Activated CD4-positive, alpha-beta T cell treated with anti-CD3 and anti-CD28 coated beads for 24 hours (primary cell): Measurements from ENCODE around the gene CFAP58.

Experiments used
- DNase-seq, 2 donors: peaks; one replicate each; pipeline ENCODE4 v3.0.0-alpha.2; 2020; ENCODE audit warnings: low read depth in 2 of 2

The CFAP58 gene, protein sequence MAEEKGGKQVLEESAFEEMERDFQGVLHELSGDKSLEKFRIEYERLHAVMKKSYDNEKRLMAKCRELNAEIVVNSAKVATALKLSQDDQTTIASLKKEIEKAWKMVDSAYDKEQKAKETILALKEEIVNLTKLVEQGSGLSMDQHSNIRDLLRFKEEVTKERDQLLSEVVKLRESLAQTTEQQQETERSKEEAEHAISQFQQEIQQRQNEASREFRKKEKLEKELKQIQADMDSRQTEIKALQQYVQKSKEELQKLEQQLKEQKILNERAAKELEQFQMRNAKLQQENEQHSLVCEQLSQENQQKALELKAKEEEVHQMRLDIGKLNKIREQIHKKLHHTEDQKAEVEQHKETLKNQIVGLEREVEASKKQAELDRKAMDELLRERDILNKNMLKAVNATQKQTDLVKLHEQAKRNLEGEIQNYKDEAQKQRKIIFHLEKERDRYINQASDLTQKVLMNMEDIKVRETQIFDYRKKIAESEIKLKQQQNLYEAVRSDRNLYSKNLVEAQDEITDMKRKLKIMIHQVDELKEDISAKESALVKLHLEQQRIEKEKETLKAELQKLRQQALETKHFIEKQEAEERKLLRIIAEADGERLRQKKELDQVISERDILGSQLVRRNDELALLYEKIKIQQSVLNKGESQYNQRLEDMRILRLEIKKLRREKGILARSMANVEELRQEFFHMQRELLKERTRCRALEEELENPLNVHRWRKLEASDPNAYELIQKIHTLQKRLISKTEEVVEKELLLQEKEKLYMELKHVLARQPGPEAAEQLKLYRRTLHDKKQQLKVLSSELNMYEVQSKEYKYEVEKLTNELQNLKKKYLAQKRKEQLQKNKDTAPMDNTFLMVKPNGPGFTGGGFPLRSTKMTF

DNA sequence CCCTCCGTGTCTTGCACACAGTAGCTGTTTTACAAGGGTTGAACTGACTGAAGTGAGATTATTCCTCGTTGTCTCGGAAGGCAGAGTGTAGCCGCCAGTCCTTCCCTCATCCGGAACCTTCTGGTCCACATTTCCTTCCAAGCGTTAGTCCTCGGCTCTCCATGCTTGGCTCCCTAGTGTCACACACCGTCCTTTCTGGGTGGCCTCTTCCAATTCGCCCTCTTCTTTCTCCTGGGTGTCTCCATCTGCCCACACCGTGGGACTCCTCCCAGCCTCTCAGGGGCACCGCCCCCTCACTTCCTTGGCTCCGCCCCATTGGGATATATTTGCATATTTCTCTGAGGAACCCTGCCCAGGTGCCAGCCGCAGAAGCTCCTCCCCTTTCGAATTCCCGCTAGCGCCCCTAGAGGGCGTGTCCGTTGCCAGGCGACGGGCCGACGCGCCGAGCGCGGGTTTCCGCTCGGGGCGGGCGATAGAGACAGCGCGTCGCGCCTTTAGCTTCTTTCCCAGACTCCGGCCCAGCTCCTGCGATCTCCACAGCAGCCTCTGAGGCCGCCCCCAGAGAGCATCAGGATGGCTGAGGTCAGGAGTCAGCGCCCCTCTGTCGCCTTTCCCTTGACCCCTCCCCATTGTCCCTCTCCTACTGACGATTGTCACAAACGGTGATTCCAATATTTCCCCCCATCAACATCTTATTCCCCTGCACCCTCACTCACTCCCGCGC is at the start of gene CFAP58:
TSS of gene CFAP58 (plus strand) at position 509 of the 724 bp plus-strand sequence. CDS start at position 574, 65 bp downstream.
- peak; percentile 84 to 86 for DNase-seq

GRCh38 chr10:104304356-104304745 is 49.3 kb upstream of the CFAP58 start:
- DNase-seq, result no peak

DNA sequence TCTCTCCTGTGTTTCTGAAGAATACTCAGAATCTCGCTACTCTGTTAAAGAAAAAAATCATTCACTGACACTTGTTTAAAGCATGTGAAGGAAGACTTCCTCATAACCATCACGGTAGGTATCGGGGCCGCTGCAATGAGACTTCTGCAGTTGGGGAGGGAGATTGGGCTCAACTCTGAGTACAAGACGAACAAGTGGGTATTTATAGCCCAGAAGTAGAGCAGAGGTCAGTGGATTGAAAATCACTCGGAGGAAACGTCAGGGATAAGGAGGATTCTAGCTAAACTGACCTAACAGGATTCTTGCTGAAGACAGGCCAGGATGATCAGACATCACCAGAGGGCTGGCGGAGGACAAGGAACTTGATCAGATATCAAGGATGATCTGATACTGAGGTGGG is 48.7 kb upstream of the CFAP58 start:
- no peak for DNase-seq

GRCh38 chr10:104306897-104307296 is 46.7 kb upstream of the CFAP58 start:
- DNase-seq, result no peak

DNA sequence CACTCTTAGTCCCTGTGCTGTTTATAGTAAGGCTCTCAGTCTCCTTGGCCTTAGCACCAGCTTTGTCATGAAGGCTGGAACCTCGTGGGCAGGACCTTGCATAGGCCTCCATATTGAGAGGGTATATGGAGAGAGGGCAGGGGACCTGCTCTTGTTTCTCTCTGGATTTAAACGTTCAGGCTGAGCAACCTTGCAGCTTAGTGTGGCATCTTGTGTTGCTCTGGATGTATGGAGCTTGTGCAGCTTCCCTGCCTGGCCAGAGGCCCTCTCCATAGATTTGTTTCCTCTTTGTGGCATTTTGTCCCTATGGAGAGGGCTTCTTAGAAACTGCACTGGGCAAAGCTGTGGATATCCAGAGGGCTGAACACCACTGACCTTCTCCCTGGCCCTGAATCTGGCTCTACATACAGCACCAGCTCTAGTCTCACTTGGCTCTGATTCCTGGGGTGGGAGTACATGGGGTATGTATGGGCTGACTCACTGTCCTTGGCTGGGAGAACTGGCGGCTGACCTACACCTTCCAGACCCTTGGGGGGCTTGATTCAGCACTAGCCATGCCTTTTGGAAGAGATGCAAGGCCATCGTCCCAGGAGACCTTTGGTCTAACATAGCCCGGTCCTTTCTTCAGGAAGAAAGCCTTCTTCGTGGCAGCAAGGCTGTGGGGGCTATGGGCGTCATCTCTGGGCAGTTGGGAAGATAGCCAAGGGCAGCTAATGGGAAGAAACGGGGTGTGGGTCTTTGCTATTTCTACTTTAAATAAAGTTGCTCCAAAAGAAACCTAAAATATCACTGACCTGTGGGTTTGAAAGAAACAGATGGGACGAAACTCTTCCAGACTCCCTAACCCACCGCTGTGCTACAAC is 45.8 kb upstream of the CFAP58 start:
- no peak for DNase-seq

DNA sequence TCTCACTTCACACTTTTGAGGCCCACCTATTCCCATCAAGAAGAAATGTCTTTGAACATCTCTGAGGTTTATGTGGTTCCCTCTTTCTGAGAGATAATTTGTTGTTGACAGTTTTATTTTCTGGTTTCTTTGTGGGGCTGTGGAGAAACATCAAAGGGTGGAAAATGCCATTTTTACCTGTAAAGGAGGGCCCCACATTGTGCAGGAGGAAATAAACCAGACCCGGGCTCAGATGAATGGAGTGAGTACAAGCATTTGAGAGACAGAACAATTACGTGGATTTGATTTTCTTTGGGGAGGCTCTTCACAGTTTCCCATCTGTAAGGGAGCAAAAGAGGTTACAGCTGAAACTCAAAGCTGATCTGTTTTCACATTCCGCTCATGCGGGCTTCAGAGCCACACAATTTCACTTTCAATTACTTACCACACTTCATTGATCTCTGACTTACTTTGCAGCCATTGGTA is 45.2 kb upstream of the CFAP58 start:
- DNase-seq, result peak in 1 of 2 donors; percentile 18

GRCh38 chr10:104309980-104310978 is 43.4 kb upstream of the CFAP58 start:
- no peak for DNase-seq

DNA sequence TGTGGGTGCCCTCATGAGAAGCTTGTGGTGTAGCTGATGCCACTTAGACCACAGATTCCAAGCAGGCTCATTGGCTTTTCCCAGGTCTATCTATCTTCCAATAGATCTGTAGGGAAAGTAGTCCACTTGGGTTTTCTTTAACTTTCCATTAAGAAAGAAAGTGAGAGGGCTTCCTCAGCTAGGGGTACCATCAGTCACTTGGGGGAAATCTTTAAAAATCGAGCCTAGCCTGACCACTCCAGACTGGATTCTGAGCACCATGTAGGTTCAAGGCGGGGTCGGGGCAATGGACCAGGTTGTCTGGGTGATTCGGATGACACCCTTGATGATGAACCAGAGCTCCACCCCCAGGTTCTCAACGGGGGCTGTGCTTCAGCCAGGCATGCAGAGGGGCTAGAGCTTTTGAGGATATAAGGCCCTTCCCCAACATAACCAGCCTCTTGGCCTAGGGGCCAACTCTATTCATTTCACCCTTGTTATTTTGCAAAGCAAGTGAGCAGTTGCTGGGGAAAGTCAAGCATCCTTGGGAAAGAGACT is 42.4 kb upstream of the CFAP58 start:
- DNase-seq, result no peak

DNA sequence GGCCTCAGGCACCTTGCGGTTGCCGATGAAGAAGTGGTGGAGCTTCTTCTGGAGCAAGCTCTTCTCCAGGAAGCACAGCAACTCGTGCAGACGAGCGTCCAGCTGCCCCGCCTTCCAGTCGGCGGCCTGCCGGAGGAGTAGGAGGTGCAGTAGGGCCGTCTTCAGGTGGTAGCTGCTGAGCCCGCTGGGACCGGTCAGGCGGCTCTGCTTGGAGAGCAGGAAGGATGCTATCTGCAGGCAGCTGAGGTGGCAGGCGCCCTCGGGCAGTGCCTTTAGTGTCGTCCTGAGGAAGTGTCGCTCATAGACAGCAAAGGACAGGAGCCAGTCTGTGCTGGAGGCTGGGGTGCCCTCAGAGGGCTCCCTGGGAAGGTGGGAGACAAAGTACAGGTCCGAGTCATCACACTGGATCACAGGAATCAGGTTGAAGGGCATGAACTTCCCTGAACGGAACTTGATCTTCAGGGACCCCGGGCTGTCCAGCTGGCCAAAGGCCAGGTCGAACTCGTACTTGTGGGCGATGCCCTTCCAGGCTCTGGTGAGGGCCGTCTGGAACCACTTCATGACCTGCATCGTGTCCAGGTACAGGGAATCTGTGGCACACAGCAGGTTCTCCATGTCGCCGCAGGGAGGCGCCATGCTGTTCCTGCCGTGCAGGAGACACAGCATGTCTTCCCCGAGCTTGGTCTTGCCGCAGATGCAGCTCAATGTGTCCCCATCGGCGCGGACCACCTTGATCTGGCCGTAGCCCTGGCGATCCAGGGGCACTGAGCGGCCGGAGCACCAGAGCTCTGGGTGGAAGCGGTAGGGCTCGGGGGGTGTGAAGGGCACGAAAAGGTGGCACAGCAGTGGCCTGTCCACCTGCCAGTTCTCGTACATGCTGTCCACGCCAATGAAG is 38.8 kb upstream of the CFAP58 start:
- no peak for DNase-seq

GRCh38 chr10:104315486-104315921 is 38.1 kb upstream of the CFAP58 start:
- DNase-seq, result no peak

GRCh38 chr10:104316321-104317099 is 37.1 kb upstream of the CFAP58 start:
- no peak for DNase-seq

GRCh38 chr10:104317269-104317710 is 36.3 kb upstream of the CFAP58 start:
- DNase-seq, result no peak

DNA sequence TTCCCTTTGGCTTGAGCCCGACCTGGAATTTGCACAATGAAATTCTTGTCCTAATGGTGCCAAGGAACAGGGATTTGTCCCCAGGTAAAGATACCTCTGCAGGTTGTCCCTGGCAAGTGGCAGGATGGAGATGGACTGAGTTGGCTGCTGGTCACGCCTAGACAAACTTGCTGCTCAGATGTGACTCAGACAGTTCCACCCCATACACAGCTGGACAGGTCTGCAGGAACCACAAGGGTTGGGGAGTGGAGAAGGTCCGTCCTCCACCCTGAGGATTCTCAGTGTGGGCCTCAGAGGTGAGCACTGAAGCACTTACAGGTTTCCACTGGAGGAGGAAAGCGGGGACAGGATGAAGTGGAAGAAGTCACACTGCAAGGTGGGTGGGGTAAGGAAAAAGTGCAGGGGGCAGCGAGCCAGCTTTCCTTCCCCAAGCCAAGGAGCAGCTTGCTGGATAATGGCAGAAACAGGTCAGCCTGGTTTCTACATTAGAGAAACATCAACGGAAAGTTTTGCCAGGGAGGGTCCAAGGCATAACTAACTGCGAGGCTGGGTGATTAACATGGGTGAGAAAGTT is 35.8 kb upstream of the CFAP58 start:
- no peak for DNase-seq

DNA sequence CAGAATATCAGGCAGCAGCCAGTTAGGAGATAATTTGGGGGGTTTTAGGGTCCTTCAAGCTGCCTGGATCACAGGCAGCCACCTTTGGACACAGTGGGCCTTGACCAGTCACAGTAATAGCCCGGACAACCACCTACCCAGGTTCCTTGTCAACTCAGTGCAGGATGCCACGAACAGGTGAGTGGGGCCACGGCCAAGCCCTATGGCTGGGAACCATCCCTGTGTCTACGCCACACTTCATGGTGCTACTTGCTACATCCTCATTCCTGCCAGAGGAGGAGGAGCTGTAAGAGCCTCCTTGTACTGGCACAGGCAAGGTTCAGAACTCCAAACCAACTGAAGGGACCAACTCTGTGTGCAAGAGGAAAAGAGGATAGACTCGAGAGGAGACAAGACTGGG is 35.3 kb upstream of the CFAP58 start:
- no peak for DNase-seq

- no peak for DNase-seq
Observed at GRCh38 chr10:104318810-104319741, 34.6 kb upstream of the CFAP58 start.

GRCh38 chr10:104321226-104321625 is 32.4 kb upstream of the CFAP58 start:
- DNase-seq, result no peak
